IMR-90 (cell line): Measurements from ENCODE around the gene MRPL40. TPM values are rescaled to one million over a fixed set of nuclear protein-coding genes. Genes with fewer than 3 reads are reported as not detected.

Source experiments
- ATAC-seq: fragments of 200-7000 bp; cut with Tn5 transposase; 2 replicates; pipeline ENCODE4 v1.9.1; 2020; ENCODE audit warnings: low read depth, mild to moderate bottlenecking, moderate library complexity
- BruUV-seq: library from RNA; stranded (reverse); fragments of 400-500 nt; replicated peaks from 2 replicates; lab custom pipeline; 2021; lab: Mats Ljungman, UMichigan
- CTCF ChIA-PET: fragments of 300-600 bp; formaldehyde crosslinking; extraction: SDS; loops from one replicate; lab custom pipeline; 2021; ENCODE audit warnings: antibody characterized with exemption; lab: Yijun Ruan, JAX
- POLR2A ChIA-PET: fragments of 300-600 bp; sonication (Branson Sonifier 250); formaldehyde crosslinking; loops from one replicate; lab custom pipeline; 2022; ENCODE audit warnings: antibody characterized with exemption; ENCODE audit not compliant: unreplicated experiment; lab: Charles Lee
- DNase-seq: peaks from one replicate; pipeline ENCODE4 v3.0.0; 2013
- H2AFZ ChIP-seq: replicated peaks from 2 replicates; pipeline ENCODE3; 2013; ENCODE audit warnings: low read length, mild to moderate bottlenecking; ENCODE audit not compliant: poor library complexity
- H2AK5ac ChIP-seq: 2 replicates; pipeline ENCODE4 v1.6.1; 2013; ENCODE audit warnings: low read depth, low read length, inconsistent platforms
- H2AK9ac ChIP-seq: replicated peaks from 2 replicates; pipeline ENCODE3; 2013; ENCODE audit warnings: mild to moderate bottlenecking, low read depth, low read length, moderate library complexity; ENCODE audit not compliant: poor library complexity
- H2BK120ac ChIP-seq: 2 replicates; pipeline ENCODE4 v1.6.1; 2013; ENCODE audit warnings: low read depth, low read length, inconsistent platforms
- H2BK15ac ChIP-seq: 3 replicates; pipeline ENCODE4 v1.6.1; 2013; ENCODE audit warnings: low read depth, low read length, inconsistent platforms
- H2BK20ac ChIP-seq: 2 replicates; pipeline ENCODE4 v1.6.1; 2013; ENCODE audit warnings: low read depth, mild to moderate bottlenecking, inconsistent platforms, low read length, moderate library complexity
- H2BK5ac ChIP-seq: 2 replicates; pipeline ENCODE4 v1.6.1; 2013; ENCODE audit warnings: mild to moderate bottlenecking, low read depth, low read length, inconsistent platforms; ENCODE audit not compliant: poor library complexity, severe bottlenecking
- H3K14ac ChIP-seq: replicated peaks from 2 replicates; pipeline ENCODE4 v1.6.1; 2013; ENCODE audit warnings: low read depth, low read length, inconsistent platforms
- H3K18ac ChIP-seq: 2 replicates; pipeline ENCODE4 v1.6.1; 2013; ENCODE audit warnings: low read depth, low read length, control low read depth
- H3K23ac ChIP-seq: 2 replicates; pipeline ENCODE4 v1.6.1; 2013; ENCODE audit warnings: low read depth, low read length, inconsistent platforms
- H3K27ac ChIP-seq: 2 replicates; pipeline ENCODE4 v1.5.1; 2013; ENCODE audit warnings: mild to moderate bottlenecking, control low read depth, low read length; ENCODE audit not compliant: insufficient read depth
- H3K27me3 ChIP-seq: 2 replicates; pipeline ENCODE4 v1.6.1; 2013; ENCODE audit warnings: low read length; ENCODE audit not compliant: control insufficient read depth, insufficient read depth
- H3K36me3 ChIP-seq: 2 replicates; pipeline ENCODE4 v1.6.1; 2013; ENCODE audit warnings: low read length, mixed read lengths; ENCODE audit not compliant: control insufficient read depth, insufficient read depth
- H3K4ac ChIP-seq: 2 replicates; pipeline ENCODE4 v1.6.1; 2013; ENCODE audit warnings: low read depth, low read length, inconsistent platforms
- H3K4me1 ChIP-seq: 2 replicates; pipeline ENCODE4 v1.6.1; 2013; ENCODE audit warnings: low read length, mixed read lengths; ENCODE audit not compliant: control insufficient read depth, insufficient read depth
- H3K4me2 ChIP-seq: 2 replicates; pipeline ENCODE4 v1.6.1; 2013; ENCODE audit warnings: low read depth, mild to moderate bottlenecking, control low read depth, low read length, moderate library complexity
- H3K4me3 ChIP-seq: 2 replicates; pipeline ENCODE4 v1.5.1; 2013; ENCODE audit warnings: low read depth, mild to moderate bottlenecking, control low read depth, low read length, moderate library complexity; ENCODE audit not compliant: insufficient read depth
- H3K56ac ChIP-seq: 2 replicates; pipeline ENCODE4 v1.6.1; 2013; ENCODE audit warnings: low read length, inconsistent platforms; ENCODE audit not compliant: insufficient read depth; ENCODE audit errors: extremely low read depth
- H3K79me1 ChIP-seq, 2 experiments: 2 replicates each; pipeline ENCODE4 v1.6.1; 2013; ENCODE audit warnings: low read length in 2 of 2, inconsistent platforms in 1 of 2, low read depth in 1 of 2
- H3K9ac ChIP-seq: 2 replicates; pipeline ENCODE4 v1.6.1; 2013; ENCODE audit warnings: low read depth, low read length, control low read depth
- H3K9me1 ChIP-seq: 2 replicates; pipeline ENCODE4 v1.6.1; 2013; ENCODE audit warnings: low read length, inconsistent platforms; ENCODE audit not compliant: insufficient read depth
- H3K9me3 ChIP-seq: 2 replicates; pipeline ENCODE4 v1.6.1; 2013; ENCODE audit warnings: low read length; ENCODE audit not compliant: control insufficient read depth, insufficient read depth
- H4K20me1 ChIP-seq: 2 replicates; pipeline ENCODE4 v1.6.1; 2013; ENCODE audit warnings: low read length, inconsistent platforms; ENCODE audit not compliant: insufficient read depth
- H4K5ac ChIP-seq: 2 replicates; pipeline ENCODE4 v1.6.1; 2013; ENCODE audit warnings: mild to moderate bottlenecking, low read depth, low read length, control low read depth
- H4K8ac ChIP-seq, 2 experiments: 2 replicates each; pipeline ENCODE4 v1.6.1; 2013; ENCODE audit warnings: low read depth in 2 of 2, low read length in 2 of 2, control low read depth in 1 of 2, inconsistent platforms in 1 of 2
- H4K91ac ChIP-seq: 2 replicates; pipeline ENCODE4 v1.6.1; 2013; ENCODE audit warnings: low read depth, low read length, inconsistent platforms; ENCODE audit not compliant: insufficient read depth
- FOS ChIP-seq: fragments of 150-350 bp; IDR thresholded peaks from 2 replicates; pipeline ENCODE4 v1.6.1; 2016; ENCODE audit warnings: low read depth, low read length
- MAFK ChIP-seq: IDR thresholded peaks from 2 replicates; pipeline ENCODE4 v1.6.1; 2012; ENCODE audit warnings: low read depth, low read length, improper control_type of control experiment
- RFX5 ChIP-seq: IDR thresholded peaks from 2 replicates; pipeline ENCODE4 v1.8.0; 2012; ENCODE audit warnings: low read depth, mild to moderate bottlenecking, low read length, moderate library complexity
- WGBS, 2 experiments: methylation state at CpG; one replicate each; pipeline versions ENCODE4 v1.1.5 to v1.1.7; 2013; ENCODE audit warnings: missing lambda C conversion rate in 2 of 2; ENCODE audit not compliant: insufficient read length in 1 of 2; ENCODE audit errors: extremely low coverage in 2 of 2; 5-methylcytosine and 5-hydroxymethylcytosine counted together
- dilution Hi-C: fragments of 300-500 bp; cut with HindIII; formaldehyde crosslinking; loops from one replicate; pipeline ENCODE4 v1.14.3; 2018; ENCODE audit warnings: low sequenced_read_pairs; ENCODE audit not compliant: unreplicated experiment
- in situ Hi-C: fragments of 300-500 bp; cut with MboI; formaldehyde crosslinking; loops from 3 replicates; pipeline ENCODE4 v1.14.3; 2019; ENCODE audit warnings: low sequenced_read_pairs, inconsistent platforms, mixed read lengths
- intact Hi-C: fragments of 100-400 bp; cut with micrococcal nuclease; formaldehyde crosslinking; loops from 2 replicates; pipeline ENCODE4 v1.10.0; 2022
- polyA plus RNA-seq, 3 experiments: library from polyadenylated mRNA; depleted of rRNA; stranded (reverse); fragments of >200 nt; gene quantifications; 2 replicates each; pipeline ENCODE4 v1.2.3, GENCODE V29; 2012; ENCODE audit warnings: low replicate concordance in 1 of 3
- total RNA-seq: library from RNA; depleted of rRNA; stranded (reverse); fragments of >200 nt; gene quantifications from 2 replicates; pipeline ENCODE4 v1.2.3, GENCODE V29; 2012

Gene MRPL40
- total and polyA plus RNA-seq, 2 of the 4 experiments (the other 2 are of a cell fraction) = 36.7 to 37.5 TPM

DNA sequence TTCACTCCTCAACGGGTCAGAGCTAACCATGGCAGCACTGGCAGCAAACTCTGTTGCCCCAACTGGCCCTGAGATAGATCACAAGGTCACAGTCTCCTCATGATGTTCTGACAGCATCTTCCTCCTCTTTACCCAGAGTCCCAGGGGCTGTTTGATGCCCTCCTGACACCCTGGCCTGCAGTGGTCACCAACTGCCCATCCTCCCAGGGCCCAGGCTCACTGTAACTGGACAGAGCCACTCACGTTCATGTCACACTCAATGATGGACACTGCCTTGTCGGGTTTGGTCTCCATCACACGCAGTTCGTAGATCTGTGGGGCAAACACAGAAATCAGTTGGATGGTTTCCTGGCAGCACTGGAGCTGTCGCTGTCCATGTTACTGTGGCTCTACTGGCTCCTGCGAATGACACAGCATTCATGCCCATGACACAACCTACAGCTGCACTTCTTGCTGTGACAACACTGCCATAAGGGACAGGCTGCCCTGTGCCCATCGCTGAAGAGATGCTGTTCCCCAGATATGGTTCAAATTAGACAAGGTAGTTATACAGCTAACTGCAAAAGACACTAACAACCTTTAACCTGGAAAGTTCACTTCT, 25.6 kb downstream of the MRPL40 start:
- Histone ChIP-seq H3K56ac (no peak overlapping the region), H4K91ac (no peak overlapping the region), H2AK9ac (no peak overlapping the region), H3K27me3 (no peaks in the 10 kb centered on the region), H3K79me1 (peaks cover 8 to 19% of the 10 kb centered on the region in 2 experiments; a peak in 2 of 4 replicates), H2BK15ac (no peak overlapping the region), H4K8ac (no peak overlapping the region), H2BK20ac (no peak overlapping the region), H3K27ac (no peak overlapping the region), H3K4ac (no peak overlapping the region), H3K18ac (no peak overlapping the region), H3K9ac (no peak overlapping the region), H3K9me3 (no peaks in the 10 kb centered on the region), H3K36me3 (peaks cover 48% of the 10 kb centered on the region), H3K23ac (no peak overlapping the region), H2AFZ (peak overlapping the region; percentile 45), H3K14ac (no peak overlapping the region), H2AK5ac (no peak overlapping the region), H3K9me1 (peaks cover 10% of the 10 kb centered on the region), H3K4me3 (no peak overlapping the region), H2BK5ac (no peak overlapping the region), H3K4me2 (no peak overlapping the region), H4K20me1 (peaks cover 4% of the 10 kb centered on the region), H2BK120ac (no peak overlapping the region), H3K4me1 (peaks cover 4% of the 10 kb centered on the region; the same call in 1 of the 2 replicates), H4K5ac (no peak overlapping the region)
- no peak for ATAC-seq
- 100% methylated on average over 2 of the region's 8 CpGs; no CpG with 5 or more reads in 1 of the 2 experiments for WGBS, 2 experiments
- intact Hi-C loops = no loop called here
- no peak for DNase-seq
- dilution Hi-C loops = no loop called here
- POLR2A ChIA-PET = no interaction called here
- no TSS peak for BruUV-seq
- CTCF ChIA-PET = no interaction called here
- TF ChIP-seq MAFK = no peak
- no peak for TF ChIP-seq RFX5
- no peak for TF ChIP-seq FOS
- in situ Hi-C loops = no loop called here
